ENCODE measurements around the gene KLHL36.

DNA sequence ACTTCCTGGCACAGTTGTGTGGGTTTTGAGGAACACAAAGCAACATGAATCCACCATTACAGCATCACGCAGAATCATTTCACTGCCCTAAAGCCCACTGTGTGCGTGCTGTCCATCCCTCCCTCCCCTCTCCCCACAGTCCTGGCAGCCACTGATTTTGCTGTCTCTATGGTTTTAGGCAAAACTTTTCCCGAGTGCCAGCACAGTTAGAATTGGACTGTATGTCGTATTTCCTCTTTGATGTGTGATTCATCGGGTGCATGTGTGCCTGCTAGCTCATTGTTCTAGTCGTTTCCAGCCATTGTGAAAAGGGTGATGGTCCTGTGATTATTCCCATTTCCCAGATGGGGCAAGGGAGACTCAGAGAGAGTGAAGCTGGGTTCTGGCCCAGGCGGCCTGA is 12.7 kb downstream of the KLHL36 start:
- TF ChIP-seq, protein P1, sequence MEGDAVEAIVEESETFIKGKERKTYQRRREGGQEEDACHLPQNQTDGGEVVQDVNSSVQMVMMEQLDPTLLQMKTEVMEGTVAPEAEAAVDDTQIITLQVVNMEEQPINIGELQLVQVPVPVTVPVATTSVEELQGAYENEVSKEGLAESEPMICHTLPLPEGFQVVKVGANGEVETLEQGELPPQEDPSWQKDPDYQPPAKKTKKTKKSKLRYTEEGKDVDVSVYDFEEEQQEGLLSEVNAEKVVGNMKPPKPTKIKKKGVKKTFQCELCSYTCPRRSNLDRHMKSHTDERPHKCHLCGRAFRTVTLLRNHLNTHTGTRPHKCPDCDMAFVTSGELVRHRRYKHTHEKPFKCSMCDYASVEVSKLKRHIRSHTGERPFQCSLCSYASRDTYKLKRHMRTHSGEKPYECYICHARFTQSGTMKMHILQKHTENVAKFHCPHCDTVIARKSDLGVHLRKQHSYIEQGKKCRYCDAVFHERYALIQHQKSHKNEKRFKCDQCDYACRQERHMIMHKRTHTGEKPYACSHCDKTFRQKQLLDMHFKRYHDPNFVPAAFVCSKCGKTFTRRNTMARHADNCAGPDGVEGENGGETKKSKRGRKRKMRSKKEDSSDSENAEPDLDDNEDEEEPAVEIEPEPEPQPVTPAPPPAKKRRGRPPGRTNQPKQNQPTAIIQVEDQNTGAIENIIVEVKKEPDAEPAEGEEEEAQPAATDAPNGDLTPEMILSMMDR (IDR thresholded peaks at IDR 0.05): no peak
- no peak for TF ChIP-seq POLR2A (IDR thresholded peaks at IDR 0.05)

Measured in upper lobe of left lung (tissue), 4 donors.